Uterus (tissue), 2 donors: ENCODE data around the gene NPC2.

Experiments used
- POLR2A ChIP-seq, 2 donors: fragments of 450-650 bp; IDR thresholded peaks; one replicate each; pipeline ENCODE4 v1.6.1; 2016; ENCODE audit warnings: antibody characterized with exemption in 2 of 2, mild to moderate bottlenecking in 1 of 2, moderate library complexity in 1 of 2
- TF ChIP-seq, protein P1 (sequence below), 4 experiments: fragments of 200-600 bp in 2 of 4; fragments of 450-650 bp in 2 of 4; sonication (generic) in 2 of 4; IDR thresholded peaks; one replicate each; pipeline ENCODE4 v1.5.1; 2016 to 2019; ENCODE audit warnings: antibody characterized with exemption in 4 of 4, mild to moderate bottlenecking in 2 of 4, moderate library complexity in 1 of 4

DNA sequence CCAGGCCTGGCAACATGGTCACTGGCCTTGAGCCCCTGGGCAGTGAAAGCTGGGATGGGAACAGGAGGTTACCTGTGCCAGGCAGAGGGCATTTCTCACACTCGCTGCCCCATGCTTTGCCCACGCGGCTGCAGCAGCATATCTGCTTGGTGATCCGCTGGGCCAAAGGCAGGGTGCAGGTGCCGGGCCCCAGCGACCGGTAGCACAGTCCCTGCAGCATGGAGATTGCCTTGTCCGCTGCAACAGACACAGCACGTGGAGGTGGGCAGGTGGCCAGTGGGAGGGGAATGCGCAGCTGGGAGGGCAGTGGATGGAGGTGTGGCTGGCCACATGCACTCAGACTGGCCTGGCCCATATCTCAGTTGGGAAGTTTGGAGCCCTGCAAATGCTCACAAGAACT is 35.8 kb upstream of the NPC2 start:
- TF ChIP-seq POLR2A (IDR thresholded peaks at IDR 0.05) = no peak
- TF ChIP-seq, protein P1, sequence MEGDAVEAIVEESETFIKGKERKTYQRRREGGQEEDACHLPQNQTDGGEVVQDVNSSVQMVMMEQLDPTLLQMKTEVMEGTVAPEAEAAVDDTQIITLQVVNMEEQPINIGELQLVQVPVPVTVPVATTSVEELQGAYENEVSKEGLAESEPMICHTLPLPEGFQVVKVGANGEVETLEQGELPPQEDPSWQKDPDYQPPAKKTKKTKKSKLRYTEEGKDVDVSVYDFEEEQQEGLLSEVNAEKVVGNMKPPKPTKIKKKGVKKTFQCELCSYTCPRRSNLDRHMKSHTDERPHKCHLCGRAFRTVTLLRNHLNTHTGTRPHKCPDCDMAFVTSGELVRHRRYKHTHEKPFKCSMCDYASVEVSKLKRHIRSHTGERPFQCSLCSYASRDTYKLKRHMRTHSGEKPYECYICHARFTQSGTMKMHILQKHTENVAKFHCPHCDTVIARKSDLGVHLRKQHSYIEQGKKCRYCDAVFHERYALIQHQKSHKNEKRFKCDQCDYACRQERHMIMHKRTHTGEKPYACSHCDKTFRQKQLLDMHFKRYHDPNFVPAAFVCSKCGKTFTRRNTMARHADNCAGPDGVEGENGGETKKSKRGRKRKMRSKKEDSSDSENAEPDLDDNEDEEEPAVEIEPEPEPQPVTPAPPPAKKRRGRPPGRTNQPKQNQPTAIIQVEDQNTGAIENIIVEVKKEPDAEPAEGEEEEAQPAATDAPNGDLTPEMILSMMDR (IDR thresholded peaks at IDR 0.05) = no peak
